Common myeloid progenitor, CD34-positive (primary cell): ENCODE results near the gene CAMKV. TPM values are rescaled to one million over a fixed set of nuclear protein-coding genes. Genes with fewer than 3 reads are reported as not detected.
"Not testable (repeated sequence)": the region's sequence is repeated elsewhere in the genome, so short reads cannot be mapped to it uniquely, and the experiment has no call there.

Experiments
- CTCF ChIA-PET: fragments of 350-600 bp; sonication (Branson Sonifier 250); formaldehyde crosslinking; loops from one replicate; lab custom pipeline; 2021; ENCODE audit warnings: antibody characterized with exemption; lab: Charles Lee
- POLR2A ChIA-PET: fragments of 350-600 bp; sonication (Branson Sonifier 250); formaldehyde crosslinking; loops from one replicate; lab custom pipeline; 2021; ENCODE audit warnings: antibody characterized with exemption; lab: Charles Lee
- DNase-seq, 3 donors: peaks; one replicate each; pipeline versions ENCODE4 v3.0.0 to v3.0.0-alpha.2; 2013
- H3K27ac ChIP-seq, 2 experiments: 1 replicate in 1 of 2; 2 replicates in 1 of 2; pipeline ENCODE4 v1.7.0; 2013; ENCODE audit warnings: inconsistent platforms in 2 of 2, low read length in 2 of 2, mild to moderate bottlenecking in 2 of 2, low read depth in 1 of 2, moderate library complexity in 1 of 2; ENCODE audit not compliant: severe bottlenecking in 2 of 2, insufficient read depth in 1 of 2, poor library complexity in 1 of 2
- H3K27me3 ChIP-seq, 5 experiments: replicated peaks in 2 of 5; 1 replicate in 3 of 5; 2 replicates in 2 of 5; pipeline versions ENCODE4 v1.6.1 to v1.7.0; 2013; ENCODE audit warnings: low read length in 4 of 5, mild to moderate bottlenecking in 2 of 5, moderate library complexity in 2 of 5, inconsistent platforms in 1 of 5; ENCODE audit not compliant: insufficient read depth in 5 of 5, control insufficient read depth in 4 of 5
- H3K36me3 ChIP-seq, 4 experiments: 1 replicate in 2 of 4; 2 replicates in 2 of 4; pipeline versions ENCODE4 v1.6.1 to v1.7.0; 2013; ENCODE audit warnings: low read length in 3 of 4, control low read depth in 1 of 4, mild to moderate bottlenecking in 1 of 4; ENCODE audit not compliant: control insufficient read depth in 4 of 4, insufficient read depth in 4 of 4
- H3K4me1 ChIP-seq, 4 experiments: 1 replicate in 3 of 4; 2 replicates in 1 of 4; pipeline versions ENCODE4 v1.6.1 to v1.7.1; 2013; ENCODE audit warnings: low read length in 3 of 4, mild to moderate bottlenecking in 3 of 4, control low read depth in 1 of 4, inconsistent platforms in 1 of 4, moderate library complexity in 1 of 4; ENCODE audit not compliant: control insufficient read depth in 4 of 4, insufficient read depth in 4 of 4; ENCODE audit errors: control extremely low read depth in 1 of 4
- H3K4me3 ChIP-seq, 7 experiments: 1 replicate in 4 of 7; 2 replicates in 3 of 7; pipeline versions ENCODE4 v1.5.1 to v1.7.0; 2013; ENCODE audit warnings: mild to moderate bottlenecking in 7 of 7, low read length in 6 of 7, moderate library complexity in 6 of 7, inconsistent platforms in 2 of 7, low read depth in 2 of 7, control low read depth in 1 of 7; ENCODE audit not compliant: insufficient read depth in 4 of 7, control insufficient read depth in 1 of 7; ENCODE audit errors: extremely low read depth in 1 of 7
- H3K9me3 ChIP-seq, 5 experiments: 1 replicate in 4 of 5; 2 replicates in 1 of 5; pipeline versions ENCODE4 v1.6.1 to v1.7.1; 2013; ENCODE audit warnings: low read length in 4 of 5, mild to moderate bottlenecking in 2 of 5, inconsistent platforms in 1 of 5, low read depth in 1 of 5, moderate library complexity in 1 of 5; ENCODE audit not compliant: control insufficient read depth in 4 of 5, insufficient read depth in 2 of 5; ENCODE audit errors: control extremely low read depth in 1 of 5
- WGBS: methylation state at CpG from one replicate; pipeline ENCODE4 v1.1.5; 2013; ENCODE audit not compliant: insufficient coverage; 5-methylcytosine and 5-hydroxymethylcytosine counted together
- polyA plus RNA-seq: library from polyadenylated mRNA; unstranded; fragments of 120-200 nt; gene quantifications from one replicate; pipeline ENCODE4 v1.2.1, GENCODE V29; 2013

The CAMKV gene, protein sequence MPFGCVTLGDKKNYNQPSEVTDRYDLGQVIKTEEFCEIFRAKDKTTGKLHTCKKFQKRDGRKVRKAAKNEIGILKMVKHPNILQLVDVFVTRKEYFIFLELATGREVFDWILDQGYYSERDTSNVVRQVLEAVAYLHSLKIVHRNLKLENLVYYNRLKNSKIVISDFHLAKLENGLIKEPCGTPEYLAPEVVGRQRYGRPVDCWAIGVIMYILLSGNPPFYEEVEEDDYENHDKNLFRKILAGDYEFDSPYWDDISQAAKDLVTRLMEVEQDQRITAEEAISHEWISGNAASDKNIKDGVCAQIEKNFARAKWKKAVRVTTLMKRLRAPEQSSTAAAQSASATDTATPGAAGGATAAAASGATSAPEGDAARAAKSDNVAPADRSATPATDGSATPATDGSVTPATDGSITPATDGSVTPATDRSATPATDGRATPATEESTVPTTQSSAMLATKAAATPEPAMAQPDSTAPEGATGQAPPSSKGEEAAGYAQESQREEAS
- 0.55 TPM for polyA plus RNA-seq

DNA sequence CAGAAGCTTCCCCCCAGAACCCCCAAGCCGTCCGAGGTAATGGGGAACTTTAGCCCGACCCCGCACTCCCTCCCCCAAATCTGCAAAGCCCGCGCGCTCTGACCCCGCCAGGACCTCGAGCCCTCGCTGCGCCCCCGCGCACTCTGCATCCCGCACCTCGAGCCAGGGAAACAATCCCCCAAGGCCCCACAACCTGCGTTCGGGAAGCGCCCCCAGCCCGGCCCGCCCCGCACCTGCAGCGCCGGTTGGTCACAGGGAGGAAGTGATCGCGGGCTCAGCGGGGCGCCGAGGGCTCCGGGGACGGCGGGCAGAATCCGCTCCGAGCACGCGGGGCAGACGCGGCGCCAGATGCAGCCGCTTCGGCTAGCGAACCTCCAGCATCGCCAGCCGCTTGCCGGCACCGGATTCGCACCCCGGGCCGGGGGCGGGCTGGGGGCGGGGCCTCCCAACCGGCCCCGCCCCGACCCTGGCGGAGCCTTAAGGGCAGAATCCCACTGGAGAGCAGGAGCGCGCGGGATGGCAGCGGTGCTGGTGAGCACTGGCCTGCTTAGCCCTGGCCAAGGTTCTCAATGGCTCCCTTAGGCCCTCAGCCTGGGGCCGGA lies at the start of gene CAMKV:
CAMKV (minus strand) TSS at position 382 of the 602 bp plus-strand sequence. CDS start 7,518 bp downstream, outside the sequence.
- no peaks in the 10 kb centered on the region for H3K9me3 ChIP-seq
- H3K27ac ChIP-seq, result no peak within 1 kb of the TSS
- H3K4me3 ChIP-seq, result peak within 1 kb of the TSS in 5 of 7 experiments; percentile 13 to 63 (median 52)
- CTCF ChIA-PET, result interaction anchor here (1.2 to 4.6 kb wide), 2 partner anchors 11 to 13 kb away, joined by 3 to 26 read pairs; no protein-coding TSS in a partner anchor
- 1% methylated on average over 50 of the region's 59 CpGs for WGBS
- no peaks in the 10 kb centered on the region for H3K36me3 ChIP-seq
- H3K4me1 ChIP-seq, result peaks cover 0 to 25% (median 15%) of the 10 kb centered on the region in 4 experiments
- POLR2A ChIA-PET, result no interaction called here
- peak in 2 of 3 donors; percentile 61 to 72 for DNase-seq
- peaks cover 2 to 63% (median 28%) of the 10 kb centered on the region in 5 experiments for H3K27me3 ChIP-seq

DNA sequence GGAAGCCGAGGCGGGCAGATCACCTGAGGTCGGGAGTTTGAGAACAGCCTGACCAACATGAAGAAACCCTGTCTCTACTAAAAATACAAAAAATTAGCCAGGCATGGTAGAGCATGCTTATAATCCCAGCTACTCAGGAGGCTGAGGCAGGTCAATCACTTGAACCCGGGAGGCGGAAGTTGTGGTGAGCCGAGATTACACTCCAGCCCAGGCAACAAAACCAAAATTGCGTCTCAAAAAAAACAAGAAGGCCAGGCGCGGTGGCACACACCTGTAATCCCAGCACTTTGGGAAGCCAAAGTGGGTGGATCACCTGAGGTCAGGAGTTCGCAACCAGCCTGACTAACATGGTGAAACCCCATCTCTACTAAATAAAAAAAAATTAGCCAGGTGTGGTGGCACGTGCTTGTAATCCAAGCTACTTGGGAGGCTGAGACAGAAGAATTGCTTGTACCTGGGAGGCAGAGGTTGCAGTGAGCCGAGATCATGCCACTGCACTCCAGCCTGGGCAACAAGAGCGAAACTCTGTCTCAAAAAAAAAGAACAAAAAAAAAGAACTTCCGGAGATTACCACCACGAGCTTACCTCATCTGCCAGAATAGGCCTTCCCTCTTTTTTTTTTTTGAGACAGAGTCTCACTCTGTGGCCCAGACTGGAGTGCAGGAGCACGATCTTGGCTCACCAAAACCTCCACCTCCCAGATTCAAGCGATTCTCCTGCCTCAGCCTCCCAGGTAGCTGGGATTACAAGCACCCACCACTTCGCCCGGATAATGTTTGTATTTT lies 48.3 kb upstream of the CAMKV start:
- CTCF ChIA-PET, result interaction anchor here (1.1 to 3.2 kb wide), 3 partner anchors 10 to 23 kb away, joined by 3 to 10 read pairs (median 4); partner anchors contain the start of gene MON1A
- H3K36me3 ChIP-seq, H3K9me3 ChIP-seq, H3K4me1 ChIP-seq, H3K4me3 ChIP-seq, DNase-seq, H3K27me3 ChIP-seq, H3K27ac ChIP-seq, POLR2A ChIA-PET: not testable (repeated sequence)
- WGBS, result 90% methylated on average over 11 of the region's 19 CpGs

DNA sequence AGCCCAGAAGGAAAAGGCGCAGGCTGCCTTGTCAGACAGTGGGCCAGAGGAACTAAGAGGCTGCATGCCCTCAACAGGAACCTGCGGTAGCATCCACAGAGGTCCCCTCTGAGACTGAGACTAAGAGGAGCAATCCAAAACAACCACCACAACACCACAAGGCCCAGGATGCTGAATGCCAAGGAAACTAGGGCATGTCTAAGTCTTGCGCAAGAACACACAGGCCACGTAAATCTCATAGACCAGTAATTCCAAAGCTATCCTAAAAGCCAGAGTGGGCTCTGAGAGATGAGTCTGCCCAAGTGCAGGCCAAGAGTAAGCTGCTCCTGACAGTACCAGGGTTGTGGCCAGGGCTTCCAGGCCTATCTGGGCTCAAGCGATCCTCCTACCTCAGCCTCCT lies 47.0 kb upstream of the CAMKV start:
- CTCF ChIA-PET, result interaction anchor here (0.7 to 2.9 kb wide), 5 partner anchors 10 to 1692 kb away, joined by 3 to 19 read pairs (median 3); partner anchors contain the start of gene MON1A

DNA sequence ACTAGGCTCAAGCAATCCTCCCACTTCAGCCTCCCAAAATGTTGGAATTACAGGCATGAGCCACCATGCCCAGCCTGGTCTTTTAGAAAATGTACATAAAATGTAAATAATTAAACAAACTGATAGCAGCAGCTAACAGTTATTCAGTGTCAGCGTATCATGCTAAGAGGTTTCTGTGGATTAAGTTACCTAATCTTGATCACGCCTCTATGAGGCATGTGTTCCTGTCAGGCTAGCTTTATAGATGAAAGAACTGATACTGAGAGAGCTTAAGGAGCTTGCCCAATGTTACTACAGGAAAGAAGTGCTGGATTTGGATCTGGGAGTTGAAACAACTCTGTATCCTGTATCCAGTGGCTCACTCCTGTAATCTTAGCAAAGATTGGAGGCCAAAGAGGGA lies 45.2 kb upstream of the CAMKV start:
- ChIA-PET CTCF (interaction anchor here (0.7 to 2.9 kb wide), 5 partner anchors 8 to 76 kb away, joined by 3 to 19 read pairs (median 4); partner anchors contain the start of gene MON1A), POLR2A (no interaction called here)
- no peaks in the 10 kb centered on the region for H3K27me3 ChIP-seq
- H3K36me3 ChIP-seq, result peaks cover 0 to 29% (median 16%) of the 10 kb centered on the region in 4 experiments
- no peak for DNase-seq
- no peak overlapping the region for H3K27ac ChIP-seq
- no peaks in the 10 kb centered on the region for H3K9me3 ChIP-seq
- H3K4me3 ChIP-seq, result no peak overlapping the region
- WGBS, result 92% methylated on average over 2 of the region's 2 CpGs
- no peaks in the 10 kb centered on the region for H3K4me1 ChIP-seq

More for the DNA sequence above, 47.0 kb upstream of the CAMKV start:
- WGBS, result 90% methylated on average over 2 of the region's 5 CpGs
- Histone ChIP-seq H3K9me3 (no peaks in the 10 kb centered on the region), H3K4me1 (no peaks in the 10 kb centered on the region), H3K27ac (no peak overlapping the region), H3K4me3 (no peak overlapping the region), H3K27me3 (no peaks in the 10 kb centered on the region), H3K36me3 (peaks cover 0 to 15% (median 4%) of the 10 kb centered on the region in 4 experiments)
- POLR2A ChIA-PET, result no interaction called here
- DNase-seq, result no peak

DNA sequence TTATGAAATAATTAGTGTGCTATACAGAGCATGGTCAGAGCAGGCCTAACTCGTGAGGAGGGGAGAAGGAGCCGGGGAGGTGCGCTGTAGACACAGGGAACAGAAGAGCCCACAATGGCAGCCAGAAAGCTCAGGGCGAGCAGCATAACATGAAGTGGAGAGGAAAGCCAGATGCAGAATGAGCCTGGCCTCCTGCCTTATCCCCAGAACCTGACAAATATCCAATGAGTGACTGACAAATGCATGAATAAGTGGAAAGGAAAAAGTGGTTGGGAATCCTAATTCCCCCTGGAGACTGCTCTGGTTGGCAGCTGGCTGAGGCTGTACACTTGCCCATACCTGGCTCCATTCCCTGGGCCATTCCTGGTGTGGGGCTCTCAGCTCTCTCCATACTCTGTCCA lies 43.2 kb upstream of the CAMKV start:
- Histone ChIP-seq H3K9me3 (no peaks in the 10 kb centered on the region), H3K27ac (no peak overlapping the region), H3K4me3 (no peak overlapping the region), H3K27me3 (no peaks in the 10 kb centered on the region), H3K4me1 (no peaks in the 10 kb centered on the region), H3K36me3 (peaks cover 0 to 39% (median 22%) of the 10 kb centered on the region in 4 experiments)
- WGBS, result 96% methylated on average over 3 of the region's 4 CpGs
- ChIA-PET CTCF (interaction anchor here (0.9 to 5.4 kb wide), 2 partner anchors 11 to 73 kb away, joined by 3 to 55 read pairs; no protein-coding TSS in a partner anchor), POLR2A (interaction anchor here (0.5 to 0.6 kb wide), 2 partner anchors 47 to 122 kb away, joined by 3 to 7 read pairs; no protein-coding TSS in a partner anchor)
- no peak for DNase-seq

DNA sequence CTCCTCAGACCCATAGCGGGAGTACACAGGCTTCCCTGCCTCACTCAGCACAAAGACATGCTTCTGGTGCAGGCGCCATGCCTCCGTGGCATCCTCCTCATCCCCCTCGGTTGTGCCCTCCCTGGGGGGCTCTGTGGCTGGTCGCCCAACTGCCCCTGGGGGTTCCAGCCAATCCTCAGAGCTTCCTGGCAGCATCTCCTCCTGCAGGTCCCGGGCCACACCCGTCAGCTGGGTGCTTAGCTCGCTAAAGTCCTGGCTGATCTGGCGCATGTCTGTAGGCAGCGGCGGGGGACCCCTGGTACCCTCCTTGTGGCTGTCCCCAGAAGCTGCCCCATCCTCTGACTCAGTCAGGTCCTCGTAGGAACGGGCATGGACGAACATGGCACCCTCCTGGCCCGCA lies 41.9 kb upstream of the CAMKV start:
- POLR2A ChIA-PET, result interaction anchor here (0.5 kb wide), 1 partner anchor 37 kb away, joined by 5 read pairs; no protein-coding TSS in a partner anchor
- Histone ChIP-seq H3K36me3 (peaks cover 0 to 39% (median 22%) of the 10 kb centered on the region in 4 experiments), H3K27ac (no peak overlapping the region), H3K4me1 (peaks cover 0 to under 1% (median under 1%) of the 10 kb centered on the region in 4 experiments), H3K4me3 (no peak overlapping the region), H3K27me3 (no peaks in the 10 kb centered on the region), H3K9me3 (no peaks in the 10 kb centered on the region)
- WGBS, result 96% methylated on average over 15 of the region's 15 CpGs
- DNase-seq, result no peak
- CTCF ChIA-PET, result interaction anchor here (1.3 to 5.4 kb wide), 2 partner anchors 12 to 72 kb away, joined by 3 to 55 read pairs; no protein-coding TSS in a partner anchor
